Gastroesophageal sphincter (tissue), 3 donors: Measurements from ENCODE around the gene CCDC121.

Source experiments
- POLR2AphosphoS5 ChIP-seq: sonication (generic); formaldehyde crosslinking; IDR thresholded peaks from one replicate; pipeline ENCODE4 v1.6.1; 2017; ENCODE audit warnings: antibody characterized with exemption
- TF ChIP-seq, protein P1 (sequence below), 4 experiments: fragments of 200-600 bp in 2 of 4; fragments of 450-650 bp in 2 of 4; sonication (generic) in 1 of 4; IDR thresholded peaks; one replicate each; pipeline ENCODE4 v1.5.1; 2017 to 2019; ENCODE audit warnings: antibody characterized with exemption in 4 of 4, mild to moderate bottlenecking in 2 of 4, moderate library complexity in 2 of 4

DNA sequence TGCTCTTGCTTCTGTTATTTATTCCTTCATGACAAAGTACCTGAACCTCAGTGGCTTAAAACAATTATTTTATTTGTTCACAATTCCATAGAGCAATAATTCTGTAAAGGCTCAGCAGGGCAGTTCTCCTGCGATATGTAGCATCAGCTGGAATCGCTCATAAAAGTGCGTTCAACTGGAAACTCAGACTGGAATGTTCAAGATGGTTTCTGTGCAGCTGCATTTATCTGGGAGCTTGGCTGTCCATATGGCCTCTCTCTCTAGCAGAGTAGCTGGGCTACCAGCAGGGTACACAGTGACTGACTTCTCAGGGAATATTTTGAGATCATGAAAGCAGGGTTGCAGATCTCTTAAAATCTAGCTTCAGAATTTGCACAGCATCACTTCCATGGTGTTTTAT lies 13.5 kb downstream of the CCDC121 start:
- TF ChIP-seq, protein P1, sequence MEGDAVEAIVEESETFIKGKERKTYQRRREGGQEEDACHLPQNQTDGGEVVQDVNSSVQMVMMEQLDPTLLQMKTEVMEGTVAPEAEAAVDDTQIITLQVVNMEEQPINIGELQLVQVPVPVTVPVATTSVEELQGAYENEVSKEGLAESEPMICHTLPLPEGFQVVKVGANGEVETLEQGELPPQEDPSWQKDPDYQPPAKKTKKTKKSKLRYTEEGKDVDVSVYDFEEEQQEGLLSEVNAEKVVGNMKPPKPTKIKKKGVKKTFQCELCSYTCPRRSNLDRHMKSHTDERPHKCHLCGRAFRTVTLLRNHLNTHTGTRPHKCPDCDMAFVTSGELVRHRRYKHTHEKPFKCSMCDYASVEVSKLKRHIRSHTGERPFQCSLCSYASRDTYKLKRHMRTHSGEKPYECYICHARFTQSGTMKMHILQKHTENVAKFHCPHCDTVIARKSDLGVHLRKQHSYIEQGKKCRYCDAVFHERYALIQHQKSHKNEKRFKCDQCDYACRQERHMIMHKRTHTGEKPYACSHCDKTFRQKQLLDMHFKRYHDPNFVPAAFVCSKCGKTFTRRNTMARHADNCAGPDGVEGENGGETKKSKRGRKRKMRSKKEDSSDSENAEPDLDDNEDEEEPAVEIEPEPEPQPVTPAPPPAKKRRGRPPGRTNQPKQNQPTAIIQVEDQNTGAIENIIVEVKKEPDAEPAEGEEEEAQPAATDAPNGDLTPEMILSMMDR (IDR thresholded peaks at IDR 0.05), result no peak
- no peak for TF ChIP-seq POLR2AphosphoS5
